Glutamatergic neuron (in vitro differentiated cells): Measurements from ENCODE around the gene SLC6A3. TPM values are rescaled to one million over a fixed set of nuclear protein-coding genes. Genes with fewer than 3 reads are reported as not detected.

Experiments used
- DNase-seq: peaks from one replicate; pipeline ENCODE4 v3.0.0; 2022
- H3K27ac Mint-ChIP-seq: one replicate; pipeline ENCODE4 v1.8.0; 2020; ENCODE audit warnings: mild to moderate bottlenecking, mixed read lengths, inconsistent platforms; ENCODE audit not compliant: unreplicated experiment
- H3K27me3 Mint-ChIP-seq: one replicate; pipeline ENCODE4 v1.8.0; 2020; ENCODE audit warnings: mild to moderate bottlenecking, moderate library complexity, mixed read lengths, inconsistent platforms; ENCODE audit not compliant: unreplicated experiment
- H3K36me3 Mint-ChIP-seq: one replicate; pipeline ENCODE4 v1.8.0; 2020; ENCODE audit warnings: mild to moderate bottlenecking, mixed read lengths, inconsistent platforms; ENCODE audit not compliant: unreplicated experiment
- H3K4me1 Mint-ChIP-seq: one replicate; pipeline ENCODE4 v1.8.0; 2020; ENCODE audit warnings: mild to moderate bottlenecking, low read depth, mixed read lengths, inconsistent platforms; ENCODE audit not compliant: unreplicated experiment
- H3K4me3 Mint-ChIP-seq: one replicate; pipeline ENCODE4 v1.8.0; 2020; ENCODE audit warnings: mild to moderate bottlenecking, mixed read lengths, inconsistent platforms; ENCODE audit not compliant: unreplicated experiment
- H3K9me3 Mint-ChIP-seq: one replicate; pipeline ENCODE4 v1.8.0; 2020; ENCODE audit warnings: mild to moderate bottlenecking, moderate library complexity, mixed read lengths, inconsistent platforms; ENCODE audit not compliant: unreplicated experiment
- CTCF ChIP-seq: fragments of 200-600 bp; sonication (generic); IDR thresholded peaks from one replicate; pipeline ENCODE4 v1.5.0; 2021; ENCODE audit not compliant: partially characterized antibody, unreplicated experiment
- long read RNA-seq: library from polyadenylated mRNA; unstranded; transcript quantifications from one replicate; pipeline ENCODE4 v2.0.0, GENCODE V29; 2020; ENCODE audit not compliant: unreplicated experiment
- total RNA-seq: library from RNA; stranded (reverse); fragmentation: NEBNext Ultra II Directional; extraction: Animal tissue kit (Norgen Biotek cat#: 25700); gene quantifications from one replicate; pipeline ENCODE4 v1.2.1, GENCODE V29; 2021; ENCODE audit not compliant: unreplicated experiment

SLC6A3 gene
- total RNA-seq: 22.4 TPM
- long read RNA-seq, partial matches to known transcripts: 0 of 10 reads
- long read RNA-seq, other reads (novel, unspliced or antisense): 6 of 10 reads

GRCh38 chr5:1445313-1445688 is at the start of gene SLC6A3:
Gene SLC6A3 (minus strand): TSS chr5:1445440. CDS start chr5:1443197, 2,243 bp downstream.
- no peak for TF ChIP-seq CTCF
- Mint-ChIP-seq H3K4me1 (peaks cover 6% of the 10 kb centered on the region), H3K27ac (no peak within 1 kb of the TSS), H3K27me3 (peaks cover 13% of the 10 kb centered on the region), H3K4me3 (peak within 1 kb of the TSS; percentile 95), H3K9me3 (peaks cover 5% of the 10 kb centered on the region), H3K36me3 (peaks cover 14% of the 10 kb centered on the region)
- peak; percentile 93 for DNase-seq

GRCh38 chr5:1493941-1494340 is 48.7 kb upstream of the SLC6A3 start:
- peaks cover 4% of the 10 kb centered on the region for H3K36me3 Mint-ChIP-seq

GRCh38 chr5:1493413-1493812 is 48.2 kb upstream of the SLC6A3 start:
- H3K27me3 Mint-ChIP-seq: no peaks in the 10 kb centered on the region
- H3K9me3 Mint-ChIP-seq: peaks cover 2% of the 10 kb centered on the region
- H3K27ac Mint-ChIP-seq: no peak overlapping the region
- no peak for TF ChIP-seq CTCF
- H3K4me3 Mint-ChIP-seq: no peak overlapping the region
- H3K4me1 Mint-ChIP-seq: peaks cover 19% of the 10 kb centered on the region
- peaks cover 4% of the 10 kb centered on the region for H3K36me3 Mint-ChIP-seq
- no peak for DNase-seq

More at GRCh38 chr5:1493941-1494340, 48.7 kb upstream of the SLC6A3 start:
- TF ChIP-seq CTCF: no peak
- Mint-ChIP-seq H3K27ac (peak overlapping the region; percentile 59), H3K4me3 (no peak overlapping the region), H3K4me1 (peaks cover 23% of the 10 kb centered on the region), H3K9me3 (peaks cover 2% of the 10 kb centered on the region), H3K27me3 (no peaks in the 10 kb centered on the region)
- no peak for DNase-seq

GRCh38 chr5:1492757-1493156 is 47.5 kb upstream of the SLC6A3 start:
- Mint-ChIP-seq H3K4me3 (no peak overlapping the region), H3K27me3 (no peaks in the 10 kb centered on the region), H3K27ac (no peak overlapping the region), H3K9me3 (peaks cover 3% of the 10 kb centered on the region), H3K36me3 (peaks cover 9% of the 10 kb centered on the region), H3K4me1 (peaks cover 12% of the 10 kb centered on the region)
- no peak for TF ChIP-seq CTCF
- no peak for DNase-seq

- H3K4me3 Mint-ChIP-seq: peak overlapping the region; percentile 42
- no peak for DNase-seq
- H3K36me3 Mint-ChIP-seq: peaks cover 9% of the 10 kb centered on the region
- H3K27me3 Mint-ChIP-seq: peaks cover 3% of the 10 kb centered on the region
- TF ChIP-seq CTCF: no peak
- peaks cover 3% of the 10 kb centered on the region for H3K9me3 Mint-ChIP-seq
- no peak overlapping the region for H3K27ac Mint-ChIP-seq
- peaks cover 7% of the 10 kb centered on the region for H3K4me1 Mint-ChIP-seq
Observed at GRCh38 chr5:1490376-1490775, 45.1 kb upstream of the SLC6A3 start.
